GM21528 (cell line): Measurements from ENCODE around the gene DNAJB4.
"Not testable (repeated sequence)": the region's sequence is repeated elsewhere in the genome, so short reads cannot be mapped to it uniquely, and the experiment has no call there.

Experiments
- ATAC-seq: cut with Tn5 transposase; IDR thresholded peaks from one replicate; pipeline ENCODE4 v1.9.1; 2021; ENCODE audit warnings: mild to moderate bottlenecking, moderate library complexity; ENCODE audit not compliant: unreplicated experiment, low FRiP score

DNAJB4 gene

DNA sequence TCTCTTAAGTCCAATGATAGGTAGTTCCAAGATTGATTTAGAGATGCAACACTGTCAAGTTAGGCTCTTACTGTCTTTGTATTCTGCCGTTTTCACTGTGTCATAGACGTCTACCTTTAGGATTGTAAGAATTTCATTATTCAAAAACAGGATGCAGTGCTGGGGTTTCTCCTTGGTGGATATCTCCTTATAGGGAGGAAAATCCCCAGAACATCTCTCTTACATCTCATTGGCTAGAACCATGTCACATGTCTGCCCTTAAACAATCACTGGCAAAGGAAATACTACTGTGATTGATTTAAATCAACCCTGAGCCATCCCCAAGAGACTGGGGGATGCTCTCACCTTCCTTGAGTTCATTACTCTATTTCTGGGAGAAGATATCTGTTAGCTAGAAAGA lies 15.0 kb upstream of the DNAJB4 start:
- no peak for ATAC-seq

DNA sequence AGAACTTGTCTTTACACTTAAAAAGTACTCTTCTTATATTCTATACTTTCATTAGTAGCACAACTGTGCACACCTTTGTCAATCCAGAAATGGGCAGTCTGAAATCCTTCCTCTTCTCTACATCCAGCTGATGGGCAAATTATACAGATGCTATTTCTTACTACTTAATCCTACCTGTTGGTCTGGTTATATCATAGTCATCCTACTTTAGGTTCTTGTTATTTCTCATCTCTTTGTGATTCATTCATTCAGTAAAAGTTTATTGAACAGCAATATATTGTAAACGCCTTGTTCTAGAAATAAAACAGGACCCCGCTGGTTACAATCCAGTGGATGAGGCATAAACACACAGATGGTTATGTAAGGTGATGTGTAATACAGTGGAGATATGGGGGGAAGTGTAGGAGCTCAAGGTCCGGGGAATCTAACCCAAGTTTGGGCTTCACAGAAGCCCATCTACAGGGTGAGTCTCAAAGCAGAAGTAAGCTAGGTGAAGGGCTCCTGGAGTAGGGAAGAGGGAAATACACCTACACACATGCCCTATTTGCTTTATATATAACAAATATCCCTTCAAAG lies 14.0 kb upstream of the DNAJB4 start:
- ATAC-seq, result no peak

DNA sequence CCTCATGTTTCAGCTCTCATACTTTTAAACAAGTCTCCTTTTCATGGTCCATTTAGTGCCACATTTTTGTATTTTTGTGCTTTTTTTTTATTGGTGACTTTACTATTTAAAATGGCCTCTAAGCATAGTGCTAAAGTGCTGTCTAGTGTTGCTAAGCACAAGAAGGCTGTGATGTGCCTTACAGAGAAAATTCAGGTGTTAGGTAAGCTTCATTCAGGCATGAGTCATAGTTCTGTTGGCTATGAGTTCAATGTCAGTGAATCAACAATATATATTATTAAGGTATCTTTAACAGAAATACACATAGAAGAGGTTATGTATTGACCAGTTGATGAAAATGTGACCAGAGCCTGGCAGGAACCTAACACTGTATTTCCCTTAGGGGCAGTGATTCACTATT lies 13.1 kb upstream of the DNAJB4 start:
- ATAC-seq, result no peak

DNA sequence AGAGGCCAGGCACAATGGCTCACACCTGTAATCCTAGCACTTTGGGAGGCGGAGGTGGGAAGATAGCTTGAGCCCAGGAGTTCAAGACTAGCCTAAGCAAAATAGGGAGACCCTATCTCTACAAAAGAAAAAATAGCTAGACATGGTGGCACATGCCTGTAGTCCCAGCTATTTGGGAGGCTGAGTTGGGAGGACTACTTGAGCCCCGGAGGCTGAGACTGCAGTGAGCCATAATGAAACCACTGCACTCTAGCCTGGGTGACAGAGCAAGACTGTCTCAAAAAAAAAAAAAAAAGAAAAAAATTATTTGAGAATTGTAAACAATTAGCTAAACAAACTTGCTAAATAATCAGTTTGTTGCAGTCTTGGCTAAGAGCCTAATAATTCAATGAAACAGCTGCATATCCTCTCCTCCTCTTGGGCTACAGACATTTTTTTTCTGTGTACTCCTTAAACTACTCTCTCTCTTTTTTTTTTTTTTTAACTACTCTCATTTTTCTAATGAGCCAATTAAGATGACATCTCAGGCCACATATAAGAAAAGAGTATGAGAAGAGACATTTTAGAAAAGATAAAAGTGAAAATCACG lies 10.5 kb upstream of the DNAJB4 start:
- no peak for ATAC-seq

DNA sequence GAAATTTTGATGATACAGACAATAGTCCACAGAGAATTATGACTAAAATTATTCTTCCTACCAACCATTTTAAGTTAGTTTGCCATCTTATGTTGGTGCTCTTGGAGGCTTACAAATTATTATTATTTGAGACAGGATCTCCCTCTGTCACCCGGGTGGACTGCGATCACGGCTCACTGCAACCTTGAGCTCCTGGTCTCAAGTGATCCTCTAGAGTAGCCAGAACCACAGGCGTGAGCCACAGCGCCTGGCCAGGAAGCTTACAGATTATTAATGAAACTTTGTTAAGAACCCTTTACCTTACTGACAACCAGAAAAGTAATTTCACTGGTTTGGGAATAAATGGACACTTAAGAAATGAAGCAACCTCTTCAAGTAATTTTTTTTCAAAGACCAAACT lies 8.0 kb upstream of the DNAJB4 start:
- ATAC-seq, result no peak

DNA sequence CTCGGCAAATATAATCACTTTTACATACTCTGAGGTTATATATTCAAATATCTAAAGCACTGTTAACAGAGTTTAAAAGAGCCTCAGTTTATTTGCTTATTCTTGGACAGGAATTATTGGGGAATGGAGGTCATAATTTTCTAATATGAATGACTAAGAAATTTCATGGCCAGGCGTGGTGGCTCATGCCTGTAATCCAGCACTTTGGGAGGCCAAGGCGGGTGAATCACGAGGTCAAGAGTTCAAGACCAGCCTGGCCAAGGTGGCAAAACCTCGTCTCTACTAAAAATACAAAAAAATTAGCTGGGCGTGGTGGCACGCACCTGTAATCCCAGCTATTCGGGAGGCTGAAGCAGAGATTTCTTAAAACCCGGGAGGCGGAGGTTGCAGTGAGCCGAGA lies 4.2 kb upstream of the DNAJB4 start:
- ATAC-seq, result not testable (repeated sequence)

DNA sequence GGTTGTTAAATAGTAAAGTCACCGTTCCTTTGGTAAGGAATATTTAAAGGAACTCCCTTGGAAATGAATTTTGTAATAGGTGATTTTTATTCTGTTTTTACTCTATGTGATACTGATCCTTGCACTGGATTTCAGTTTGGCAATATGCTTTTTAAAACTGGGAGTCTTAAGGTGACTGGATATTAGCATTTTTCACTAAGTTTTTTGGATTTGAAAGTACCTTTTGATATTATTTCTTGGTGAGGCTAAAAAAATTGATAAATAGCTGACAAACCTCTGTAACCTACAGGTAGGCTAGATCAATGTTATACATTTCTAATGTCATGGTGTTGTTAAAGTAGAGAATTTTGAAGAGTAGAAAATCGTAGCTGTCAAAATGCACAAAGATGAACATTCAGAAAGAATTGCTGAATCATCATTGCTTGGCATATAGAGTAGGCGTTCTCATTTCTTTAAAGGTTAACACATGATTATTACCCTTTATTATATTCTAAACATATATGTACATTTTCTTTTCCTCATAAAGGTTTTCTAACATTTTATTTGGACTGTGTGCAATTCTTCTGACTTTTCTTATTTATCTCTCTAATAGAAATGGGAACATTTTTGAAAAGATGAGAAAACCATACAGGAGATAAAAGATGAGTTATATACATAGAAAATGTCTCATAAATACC lies 1.5 kb upstream of the DNAJB4 start:
- ATAC-seq, result no peak

DNA sequence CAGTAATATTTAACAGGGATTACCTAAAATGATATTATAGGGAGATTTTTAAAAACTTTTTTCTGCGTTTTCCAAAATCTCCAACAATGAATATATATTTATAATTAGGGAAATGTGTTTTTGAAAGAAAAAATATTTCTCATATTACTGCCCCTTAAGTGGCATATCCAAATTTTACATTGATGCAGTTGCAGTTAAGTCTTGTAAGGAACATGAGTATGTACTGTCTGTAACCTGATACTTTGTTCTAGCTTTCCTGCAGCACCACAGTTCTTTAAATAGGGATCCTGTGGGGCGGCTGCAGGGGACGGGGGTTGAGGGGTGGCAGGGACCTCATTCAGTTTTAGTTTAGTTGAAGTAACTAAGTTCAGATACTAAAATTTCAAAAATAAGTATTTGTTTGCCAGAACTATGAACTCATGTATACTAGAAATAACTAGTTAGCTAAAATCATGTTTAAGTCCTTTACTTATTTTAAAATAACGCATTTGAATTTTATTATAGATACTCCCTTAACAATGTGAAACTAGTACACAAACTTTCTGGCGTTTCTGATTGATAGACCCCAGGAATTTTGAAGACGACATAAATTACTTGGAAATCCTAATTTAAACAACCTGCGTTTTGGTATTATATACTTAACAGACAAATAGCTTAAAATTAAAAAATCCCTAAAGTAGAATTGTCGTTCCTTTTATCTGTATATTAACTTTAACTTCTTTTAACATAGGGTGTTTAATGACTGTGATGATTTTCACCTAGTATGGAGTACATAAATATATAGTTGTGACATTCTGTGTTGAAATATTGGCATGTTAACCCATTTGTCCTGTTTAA lies 639 bp upstream of the DNAJB4 start:
- ATAC-seq, result peak; percentile 49

DNA sequence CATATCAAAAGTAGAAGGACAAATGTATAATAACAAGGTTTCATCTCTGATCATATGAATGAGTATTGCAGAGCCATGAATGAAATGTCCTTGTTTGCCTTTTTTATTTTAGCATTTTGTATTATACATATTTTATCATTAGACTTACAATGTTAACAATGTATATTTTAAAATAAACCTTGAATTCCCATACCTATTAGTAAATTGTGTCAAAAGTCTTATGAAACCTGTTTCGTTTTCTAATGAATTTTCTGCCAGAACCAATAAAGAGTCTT lies 646 bp downstream of the DNAJB4 start:
- ATAC-seq, result no peak

DNA sequence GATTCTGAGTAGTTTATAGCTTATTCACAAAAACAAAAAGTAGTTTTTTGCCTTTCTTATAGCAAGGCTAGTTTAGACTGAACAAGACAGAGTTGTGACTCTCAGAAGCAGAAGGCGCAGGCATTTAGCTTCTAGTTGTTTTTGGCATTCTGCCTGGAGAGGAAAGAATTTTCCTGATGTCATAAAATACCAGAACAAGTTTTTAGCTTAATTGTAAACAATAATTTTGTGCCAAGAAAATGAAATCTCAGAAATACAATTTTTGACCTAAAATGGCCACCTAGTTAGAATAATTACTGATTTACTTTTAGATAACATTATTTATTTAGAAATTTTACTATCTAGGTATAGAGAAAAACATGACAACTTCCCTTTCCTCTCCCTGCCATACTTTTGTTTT lies 1.0 kb downstream of the DNAJB4 start:
- no peak for ATAC-seq

DNA sequence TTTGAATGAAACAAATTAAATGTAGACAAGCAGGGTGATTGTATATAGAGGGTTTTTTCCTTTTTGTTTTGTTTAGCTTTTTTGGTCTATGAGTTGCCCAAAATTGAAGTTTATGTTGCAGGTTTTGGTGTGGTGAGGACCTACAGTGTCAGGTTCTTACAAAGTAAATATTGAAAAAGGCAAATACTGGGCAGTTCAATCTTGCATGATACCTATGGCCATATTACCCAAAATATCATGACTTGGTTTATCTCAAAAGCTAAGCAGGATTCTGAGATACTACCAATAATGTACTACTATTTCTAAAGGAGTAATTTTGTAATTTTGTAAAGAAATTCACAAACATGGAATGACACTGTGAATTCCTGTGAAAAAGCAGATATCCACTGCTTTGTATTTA lies 1.8 kb downstream of the DNAJB4 start:
- ATAC-seq, result no peak

DNA sequence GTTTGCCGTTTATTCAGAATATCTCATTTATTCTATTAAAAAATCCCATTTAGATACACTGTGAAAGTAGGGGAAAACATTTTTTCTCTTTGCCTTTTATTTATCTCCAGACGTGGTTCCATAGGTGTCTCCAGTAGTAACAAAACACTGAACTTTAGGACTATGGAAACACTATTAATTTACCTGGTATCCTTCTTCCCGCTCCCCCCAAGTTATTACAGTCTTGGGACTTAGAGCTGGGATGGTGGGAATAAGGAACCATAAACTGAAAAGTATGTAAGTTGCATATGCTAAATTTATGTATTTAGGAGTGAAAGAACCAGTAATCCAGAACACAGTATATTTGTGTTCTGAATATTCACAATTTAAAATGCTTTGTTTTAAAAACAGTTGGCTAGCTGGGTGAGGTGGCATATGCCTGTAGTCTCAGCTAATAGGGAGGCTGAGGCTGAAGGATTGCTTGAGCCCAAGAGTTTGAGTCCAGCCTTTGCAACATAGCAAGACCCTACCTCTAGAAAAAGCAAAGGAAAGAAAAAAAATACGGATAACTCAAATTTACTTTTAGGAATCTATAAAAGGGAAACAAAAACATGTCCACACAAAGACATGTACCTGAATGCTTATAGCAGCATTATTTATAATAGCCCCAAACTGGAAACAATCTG lies 3.1 kb downstream of the DNAJB4 start:
- ATAC-seq, result no peak

DNA sequence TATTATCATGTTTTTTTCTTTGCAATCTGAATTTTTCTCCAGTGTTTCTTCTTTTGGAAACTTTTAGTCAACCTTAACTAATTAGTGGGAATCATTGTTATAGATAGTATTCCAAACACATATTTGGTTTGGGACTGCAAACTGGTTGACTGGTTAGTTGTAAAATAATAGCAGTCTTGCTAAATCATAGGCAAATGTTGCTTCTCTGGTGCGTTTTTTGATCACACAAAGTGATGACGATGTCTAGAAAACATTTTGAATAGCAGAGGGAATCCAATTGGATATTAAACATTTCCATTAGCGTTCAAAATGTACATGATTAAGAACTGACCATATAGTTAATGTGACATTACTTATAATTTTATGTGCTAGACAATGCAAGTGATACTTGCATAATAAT lies 4.5 kb downstream of the DNAJB4 start:
- no peak for ATAC-seq

DNA sequence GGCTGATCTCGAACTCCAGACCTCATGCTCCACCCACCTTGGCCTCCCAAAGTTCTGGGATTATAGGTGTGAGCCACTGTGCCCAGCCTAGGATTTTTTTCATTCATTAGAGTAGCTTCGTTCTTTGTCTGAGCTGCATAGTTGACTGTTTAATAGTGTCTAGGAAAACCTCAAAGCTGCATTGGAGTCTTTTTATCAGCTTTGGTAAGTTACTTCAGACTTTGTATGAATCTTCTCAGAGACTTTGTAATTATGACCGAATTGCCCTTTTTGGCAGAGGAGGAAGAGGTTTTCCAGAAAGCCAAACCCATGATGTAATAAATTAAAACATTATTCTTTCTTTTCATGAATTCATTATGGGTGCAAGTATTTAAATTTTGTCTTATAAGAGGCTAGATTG lies 5.1 kb downstream of the DNAJB4 start:
- no peak for ATAC-seq

DNA sequence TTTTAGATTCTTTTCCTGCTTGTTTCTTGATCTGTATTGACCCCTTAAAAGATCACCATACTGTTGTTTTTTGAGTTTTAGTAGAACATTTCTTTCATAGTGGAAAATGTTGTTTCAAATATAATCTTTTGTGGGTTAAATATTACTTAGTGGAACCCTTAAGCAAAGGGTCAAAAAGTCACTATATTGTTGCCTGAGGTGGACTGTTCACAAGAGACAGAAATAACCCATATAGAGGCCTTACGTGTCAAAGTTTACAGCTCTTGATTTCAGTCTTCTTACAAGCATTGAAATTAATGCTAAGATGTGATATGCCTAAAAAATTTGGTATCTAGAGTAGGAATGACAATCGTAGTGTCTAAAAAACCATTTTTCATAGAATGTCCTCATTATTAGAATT lies 6.3 kb downstream of the DNAJB4 start:
- no peak for ATAC-seq

DNA sequence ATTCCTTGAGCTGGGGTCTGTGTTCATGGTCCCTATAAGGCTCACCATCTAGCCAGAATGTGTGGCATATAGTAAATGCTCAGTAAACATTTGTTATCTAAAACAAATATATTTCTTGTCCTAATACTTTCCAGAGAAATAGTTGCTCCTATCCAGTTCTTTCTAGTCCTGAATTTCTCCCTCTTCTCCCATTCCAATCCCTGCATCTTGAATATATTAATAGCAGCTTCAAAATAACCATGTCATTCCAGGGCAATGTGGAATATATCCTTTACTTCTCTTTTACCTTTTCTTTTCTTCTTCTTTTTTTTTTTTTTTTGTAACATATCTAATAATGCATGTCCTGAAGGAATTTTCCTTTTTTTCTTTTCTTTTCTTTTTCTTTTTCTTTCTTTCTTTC lies 10.4 kb downstream of the DNAJB4 start:
- no peak for ATAC-seq

DNA sequence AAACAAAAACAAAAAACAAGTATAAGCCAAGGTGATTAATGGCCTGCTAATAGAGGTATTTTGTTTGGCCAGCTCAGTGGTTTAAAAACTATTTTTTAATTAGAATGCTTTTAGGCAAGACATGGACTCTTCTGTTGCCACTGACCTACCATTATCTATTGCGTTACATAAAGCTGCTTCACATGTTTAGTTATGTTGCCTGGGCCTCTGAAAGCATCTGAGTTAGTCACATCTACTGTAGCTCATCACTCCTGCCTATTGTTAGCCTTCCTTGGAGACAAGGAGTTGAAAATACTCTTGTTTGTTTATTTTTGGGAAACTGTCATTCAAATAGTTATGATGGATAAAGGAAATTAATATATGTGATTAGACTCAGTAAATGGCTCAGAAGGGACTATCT lies 14.3 kb downstream of the DNAJB4 start:
- no peak for ATAC-seq

DNA sequence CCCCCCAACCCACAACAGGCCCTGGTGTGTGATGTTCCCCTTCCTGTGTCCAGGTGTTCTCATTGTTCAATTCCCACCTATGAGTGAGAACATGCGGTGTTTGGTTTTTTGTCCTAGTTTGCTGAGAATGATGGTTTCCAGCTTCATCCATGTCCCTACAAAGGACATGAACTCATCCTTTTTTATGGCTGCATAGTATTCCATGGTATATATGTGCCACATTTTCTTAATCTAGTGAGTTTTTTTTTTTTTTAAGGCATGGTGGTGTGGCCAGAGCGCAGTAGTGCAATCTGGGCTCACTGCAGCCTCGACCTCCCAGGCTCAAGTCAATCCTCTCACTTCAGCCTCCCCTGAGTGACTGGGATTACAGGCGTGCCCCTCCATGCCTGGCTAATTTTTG lies 16.4 kb downstream of the DNAJB4 start:
- ATAC-seq, result not testable (repeated sequence)

DNA sequence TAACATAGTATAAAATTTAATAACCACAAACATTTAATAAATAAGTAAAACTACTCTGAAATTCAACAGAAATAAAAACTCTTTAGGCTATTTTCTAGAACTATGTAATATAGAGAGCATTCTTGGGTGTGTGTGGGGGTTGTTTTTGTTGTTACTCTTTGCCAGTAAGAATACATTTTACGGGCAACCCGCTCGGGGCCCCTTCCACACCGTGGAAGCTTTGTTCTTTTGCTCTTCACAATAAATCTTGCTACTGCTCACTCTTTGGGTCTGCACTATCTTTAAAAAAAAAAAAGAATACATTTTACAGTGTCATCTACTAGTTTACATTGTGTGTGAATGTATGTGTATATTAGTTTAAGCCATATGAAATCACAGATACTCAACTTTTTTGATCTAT lies 25.1 kb downstream of the DNAJB4 start:
- no peak for ATAC-seq

DNA sequence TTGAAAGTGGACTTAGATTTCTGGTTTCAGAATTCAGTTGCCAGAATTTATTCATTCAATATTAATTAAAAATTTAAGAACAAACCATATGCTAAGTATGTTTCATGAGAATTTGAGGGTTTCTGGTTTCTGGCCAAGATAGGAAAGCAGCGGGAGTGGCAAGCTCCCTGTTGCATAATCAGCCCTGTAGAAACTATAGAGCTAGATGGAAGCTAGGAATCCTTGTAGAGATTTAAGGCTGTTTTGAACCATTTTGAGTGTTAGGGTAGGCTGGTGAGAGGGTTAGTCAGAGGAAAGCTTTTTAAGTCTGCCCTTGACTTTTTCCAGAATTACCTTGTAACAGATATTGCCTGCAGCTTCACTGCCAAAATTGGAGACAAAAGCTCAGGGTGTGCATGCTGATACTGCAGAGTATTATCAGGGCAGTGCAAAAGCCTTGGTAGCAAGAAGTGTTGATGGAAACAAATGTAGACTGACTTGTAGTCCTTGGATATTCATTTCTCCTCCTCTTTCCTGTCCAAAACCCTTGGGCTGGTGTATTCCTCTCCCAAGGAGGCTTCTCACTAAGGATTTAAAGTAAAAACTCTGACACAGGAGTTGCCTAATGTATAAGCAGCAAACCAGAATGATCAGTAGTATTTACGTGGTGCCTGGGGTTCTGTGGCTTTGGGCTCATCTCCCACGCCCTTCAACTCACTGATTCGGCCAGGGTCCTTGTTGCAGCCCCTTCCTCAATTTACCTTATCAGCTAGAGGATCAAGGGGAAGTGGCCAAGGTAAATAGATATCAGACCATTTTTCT lies 28.5 kb downstream of the DNAJB4 start:
- no peak for ATAC-seq
